Upper lobe of right lung (tissue), 1 donor: ENCODE results near the gene GTSE1. TPM values are rescaled to one million over a fixed set of nuclear protein-coding genes. Genes with fewer than 3 reads are reported as not detected.
A peak's percentile ranks its signal among the peaks of the same experiment; 100 is the strongest.

Experiments
- ATAC-seq: fragments of 200-7000 bp; cut with Tn5 transposase; one replicate; pipeline ENCODE4 v1.9.1; 2020; ENCODE audit warnings: mild to moderate bottlenecking, moderate library complexity
- DNase-seq: peaks from one replicate; pipeline ENCODE4 v3.0.0-alpha.2; 2020
- H3K27ac ChIP-seq: fragments of 200-600 bp; one replicate; pipeline ENCODE4 v1.8.0; 2022
- H3K27me3 ChIP-seq: fragments of 200-600 bp; one replicate; pipeline ENCODE4 v1.8.0; 2022; ENCODE audit warnings: mild to moderate bottlenecking
- H3K36me3 ChIP-seq: fragments of 200-600 bp; one replicate; pipeline ENCODE4 v1.8.0; 2022
- H3K4me1 ChIP-seq: fragments of 200-600 bp; one replicate; pipeline ENCODE4 v1.8.0; 2022
- H3K4me3 ChIP-seq: fragments of 200-600 bp; one replicate; pipeline ENCODE4 v1.8.0; 2022; ENCODE audit warnings: mild to moderate bottlenecking
- H3K9me3 ChIP-seq: fragments of 200-600 bp; one replicate; pipeline ENCODE4 v1.8.0; 2022
- intact Hi-C: fragments of 100-400 bp; cut with DNase I; formaldehyde crosslinking; loops from one replicate; pipeline ENCODE4 v1.11.0; 2022
- total RNA-seq: library from RNA; stranded (reverse); fragmentation: NEBNext Ultra II Directional; extraction: Animal tissue kit (Norgen Biotek cat#: 25700); gene quantifications from one replicate; pipeline ENCODE4 v1.2.1, GENCODE V29; 2021
- TF ChIP-seq, protein P1 (sequence below): fragments of 200-600 bp; IDR thresholded peaks from one replicate; pipeline ENCODE4 v1.8.0; 2022; ENCODE audit warnings: antibody characterized with exemption
- donor health status: DM: no; HTN: yes; CAD: no; lungs with severe emphysema.

The GTSE1 gene
- total RNA-seq, 1 donor from 2014 or later, result 0.43 TPM

- no peak for DNase-seq
- intact Hi-C loops, result no loop called here
Measured at GRCh38 chr22:46373921-46374662, 77.4 kb downstream of the GTSE1 start.

GRCh38 chr22:46374663-46375474 is 78.2 kb downstream of the GTSE1 start:
- H3K4me3 ChIP-seq, result no peak overlapping the region
- TF ChIP-seq, protein P1, sequence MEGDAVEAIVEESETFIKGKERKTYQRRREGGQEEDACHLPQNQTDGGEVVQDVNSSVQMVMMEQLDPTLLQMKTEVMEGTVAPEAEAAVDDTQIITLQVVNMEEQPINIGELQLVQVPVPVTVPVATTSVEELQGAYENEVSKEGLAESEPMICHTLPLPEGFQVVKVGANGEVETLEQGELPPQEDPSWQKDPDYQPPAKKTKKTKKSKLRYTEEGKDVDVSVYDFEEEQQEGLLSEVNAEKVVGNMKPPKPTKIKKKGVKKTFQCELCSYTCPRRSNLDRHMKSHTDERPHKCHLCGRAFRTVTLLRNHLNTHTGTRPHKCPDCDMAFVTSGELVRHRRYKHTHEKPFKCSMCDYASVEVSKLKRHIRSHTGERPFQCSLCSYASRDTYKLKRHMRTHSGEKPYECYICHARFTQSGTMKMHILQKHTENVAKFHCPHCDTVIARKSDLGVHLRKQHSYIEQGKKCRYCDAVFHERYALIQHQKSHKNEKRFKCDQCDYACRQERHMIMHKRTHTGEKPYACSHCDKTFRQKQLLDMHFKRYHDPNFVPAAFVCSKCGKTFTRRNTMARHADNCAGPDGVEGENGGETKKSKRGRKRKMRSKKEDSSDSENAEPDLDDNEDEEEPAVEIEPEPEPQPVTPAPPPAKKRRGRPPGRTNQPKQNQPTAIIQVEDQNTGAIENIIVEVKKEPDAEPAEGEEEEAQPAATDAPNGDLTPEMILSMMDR, result no peak
- intact Hi-C loops, result no loop called here
- H3K27me3 ChIP-seq, result no peaks in the 10 kb centered on the region
- H3K9me3 ChIP-seq, result no peaks in the 10 kb centered on the region
- H3K27ac ChIP-seq, result no peak overlapping the region
- peaks cover 8% of the 10 kb centered on the region for H3K4me1 ChIP-seq
- no peaks in the 10 kb centered on the region for H3K36me3 ChIP-seq
- peak; percentile 80 for ATAC-seq
- DNase-seq, result peak; percentile 88

More at GRCh38 chr22:46373921-46374662, 77.4 kb downstream of the GTSE1 start:
- no peak overlapping the region for H3K27ac ChIP-seq
- H3K4me1 ChIP-seq, result peaks cover 8% of the 10 kb centered on the region
- H3K4me3 ChIP-seq, result no peak overlapping the region
- no peaks in the 10 kb centered on the region for H3K36me3 ChIP-seq
- TF ChIP-seq, protein P1, result no peak
- no peak for ATAC-seq
- no peaks in the 10 kb centered on the region for H3K27me3 ChIP-seq
- no peaks in the 10 kb centered on the region for H3K9me3 ChIP-seq

- ATAC-seq, result no peak
- peak overlapping the region; percentile 80 for H3K27ac ChIP-seq
- no peaks in the 10 kb centered on the region for H3K27me3 ChIP-seq
- peaks cover 12% of the 10 kb centered on the region for H3K4me1 ChIP-seq
- DNase-seq, result no peak
- H3K36me3 ChIP-seq, result no peaks in the 10 kb centered on the region
- intact Hi-C loops, result no loop called here
- no peak overlapping the region for H3K4me3 ChIP-seq
- H3K9me3 ChIP-seq, result no peaks in the 10 kb centered on the region
- TF ChIP-seq, protein P1, result no peak
Measured at GRCh38 chr22:46376111-46376510, 79.4 kb downstream of the GTSE1 start.

DNA sequence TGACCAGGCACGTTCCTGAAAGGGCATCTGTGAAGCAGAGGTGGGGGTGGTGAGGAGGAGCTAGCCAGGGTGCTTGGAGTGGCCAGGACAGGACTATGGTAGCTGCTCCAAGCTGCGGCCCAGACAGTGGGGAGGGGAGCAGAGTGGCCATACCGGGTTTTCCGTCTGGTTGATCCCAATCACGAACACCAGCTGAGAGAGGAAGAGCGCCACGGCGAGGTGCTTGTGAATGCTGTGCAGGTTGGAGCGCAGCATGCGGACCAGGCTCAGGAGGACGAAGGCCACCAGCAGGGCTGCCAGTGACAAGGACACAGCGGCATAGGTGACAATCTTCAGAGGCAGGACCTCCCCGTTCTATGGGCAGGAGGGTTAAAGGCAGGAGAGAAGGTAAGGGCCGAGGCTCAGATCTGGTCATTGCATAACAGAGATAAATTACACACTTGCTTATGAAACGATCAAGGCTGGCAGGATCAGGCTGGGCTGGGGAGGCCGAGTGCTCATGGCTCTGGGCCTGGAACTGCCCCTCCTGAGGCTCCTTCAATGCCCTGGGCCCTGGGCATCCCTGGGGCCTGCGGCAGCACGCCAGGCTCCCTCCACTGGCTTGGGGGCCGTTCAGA is 80.3 kb downstream of the GTSE1 start:
- peak overlapping the region; percentile 80 for H3K27ac ChIP-seq
- H3K27me3 ChIP-seq, result no peaks in the 10 kb centered on the region
- H3K4me3 ChIP-seq, result peak overlapping the region; percentile 10
- H3K9me3 ChIP-seq, result no peaks in the 10 kb centered on the region
- ATAC-seq (peak; percentile 23), DNase-seq (peak; percentile 80)
- TF ChIP-seq, protein P1, result no peak
- no peaks in the 10 kb centered on the region for H3K36me3 ChIP-seq
- intact Hi-C loops, result no loop called here
- H3K4me1 ChIP-seq, result peaks cover 12% of the 10 kb centered on the region

DNA sequence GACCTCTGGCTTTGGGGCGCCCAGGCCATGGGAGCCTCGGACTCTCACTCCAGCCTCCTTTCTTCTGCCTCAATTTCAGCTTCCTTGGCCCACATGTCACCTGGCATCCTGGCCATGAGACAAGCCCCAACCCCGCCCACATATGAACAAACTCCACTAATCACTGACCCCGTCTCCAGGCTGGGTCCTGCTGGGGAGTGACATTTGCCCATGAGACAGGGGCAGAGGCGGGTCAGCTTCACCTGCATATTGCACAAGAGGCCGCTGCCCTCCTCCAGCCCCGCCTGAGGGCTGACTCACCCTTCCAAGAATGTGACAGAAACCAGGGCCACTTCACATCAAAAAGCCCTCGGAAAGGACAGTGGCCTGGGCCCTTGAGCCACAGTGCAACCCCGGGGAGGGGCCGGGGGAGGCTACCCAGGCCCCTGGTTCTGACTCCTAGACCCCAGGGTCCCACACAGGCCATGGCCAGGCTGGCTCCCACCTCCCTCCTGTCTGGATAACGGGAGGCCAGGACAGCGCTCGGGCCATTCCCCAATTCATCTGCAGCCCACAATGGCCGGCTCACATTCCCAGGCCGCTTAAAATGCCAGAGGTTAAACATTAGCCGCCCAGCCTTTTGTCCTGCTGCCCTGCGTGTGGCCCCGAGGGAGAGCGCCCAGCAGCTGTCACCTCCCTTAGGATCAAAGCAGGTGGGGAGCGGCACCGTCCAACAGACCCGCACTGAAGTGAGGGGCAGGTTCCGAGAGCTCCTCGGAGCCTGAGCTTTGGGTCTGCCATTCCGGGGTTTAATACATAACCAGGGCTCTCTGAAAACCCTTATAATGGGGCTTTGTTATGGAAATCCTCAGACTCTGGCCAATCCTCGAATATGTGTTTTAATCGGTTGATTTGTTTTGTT is 81.1 kb downstream of the GTSE1 start:
- Histone ChIP-seq H3K4me1 (peaks cover 12% of the 10 kb centered on the region), H3K4me3 (no peak overlapping the region), H3K27ac (peak overlapping the region; percentile 80), H3K27me3 (no peaks in the 10 kb centered on the region), H3K9me3 (no peaks in the 10 kb centered on the region), H3K36me3 (no peaks in the 10 kb centered on the region)
- DNase-seq (peak; percentile 93), ATAC-seq (peak; percentile 80)
- TF ChIP-seq, protein P1, result no peak
- intact Hi-C loops, result no loop called here
